Forelimb muscle (tissue), 1 donor: ENCODE data around the gene AKNAD1. TPM values are rescaled to one million over a fixed set of nuclear protein-coding genes. Genes with fewer than 3 reads are reported as not detected.
A peak's percentile ranks its signal among the peaks of the same experiment; 100 is the strongest.

Source experiments
- DNase-seq: peaks from one replicate; pipeline ENCODE4 v3.0.0-alpha.2; 2013; ENCODE audit warnings: low read depth
- polyA plus RNA-seq: library from polyadenylated mRNA; unstranded; fragments of 120-200 nt; gene quantifications from one replicate; pipeline ENCODE4 v1.2.1, GENCODE V29; 2013; ENCODE audit not compliant: insufficient read length

Gene AKNAD1
- polyA plus RNA-seq, 1 donor, result 2.2 TPM

DNA sequence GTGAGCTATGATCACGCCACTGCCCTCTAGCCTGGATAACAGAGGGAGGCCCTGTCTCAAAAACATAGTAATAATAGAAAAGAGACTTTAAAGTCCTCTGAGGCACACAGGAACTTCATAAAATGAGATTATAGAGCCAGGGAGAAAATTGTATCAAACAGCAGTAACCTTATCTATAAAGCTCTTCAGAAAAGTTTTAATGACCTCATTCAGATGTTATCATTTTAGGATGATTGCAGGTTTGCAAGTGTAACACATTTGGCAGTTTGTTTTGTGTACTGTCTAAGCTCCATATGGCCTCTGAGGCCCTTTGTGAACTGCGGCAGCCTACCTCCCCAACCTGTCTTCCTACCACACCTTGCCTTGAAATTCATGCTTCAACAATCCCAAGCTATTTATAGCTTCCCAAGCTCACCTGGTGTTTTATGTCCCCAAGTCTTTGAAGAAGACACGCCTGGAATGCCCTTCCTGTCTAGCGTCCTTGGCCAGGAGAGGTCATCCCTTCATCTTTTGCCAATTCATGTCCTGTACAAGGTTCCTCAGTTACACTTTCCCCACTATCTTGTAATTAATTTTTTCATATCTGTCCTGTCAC, 8.5 kb upstream of the AKNAD1 start:
- DNase-seq, result no peak

DNA sequence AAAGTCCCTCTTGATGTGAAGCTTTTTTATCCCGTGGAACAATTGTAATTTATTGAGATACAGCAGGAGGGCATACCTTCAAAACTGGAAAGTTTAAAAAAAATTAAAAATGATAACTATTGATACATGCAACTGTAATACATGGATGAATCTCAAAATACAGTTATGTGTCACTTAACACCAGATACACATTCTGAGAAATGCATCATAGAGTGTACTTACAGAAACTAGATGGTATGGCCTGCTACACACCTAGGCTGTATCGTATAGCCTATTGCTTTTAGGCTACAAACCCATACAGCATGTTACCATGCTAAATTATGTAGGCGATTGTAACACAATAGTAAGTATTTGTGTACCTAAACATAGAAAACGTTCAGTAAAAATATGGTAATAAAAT, 7.1 kb upstream of the AKNAD1 start:
- no peak for DNase-seq

DNA sequence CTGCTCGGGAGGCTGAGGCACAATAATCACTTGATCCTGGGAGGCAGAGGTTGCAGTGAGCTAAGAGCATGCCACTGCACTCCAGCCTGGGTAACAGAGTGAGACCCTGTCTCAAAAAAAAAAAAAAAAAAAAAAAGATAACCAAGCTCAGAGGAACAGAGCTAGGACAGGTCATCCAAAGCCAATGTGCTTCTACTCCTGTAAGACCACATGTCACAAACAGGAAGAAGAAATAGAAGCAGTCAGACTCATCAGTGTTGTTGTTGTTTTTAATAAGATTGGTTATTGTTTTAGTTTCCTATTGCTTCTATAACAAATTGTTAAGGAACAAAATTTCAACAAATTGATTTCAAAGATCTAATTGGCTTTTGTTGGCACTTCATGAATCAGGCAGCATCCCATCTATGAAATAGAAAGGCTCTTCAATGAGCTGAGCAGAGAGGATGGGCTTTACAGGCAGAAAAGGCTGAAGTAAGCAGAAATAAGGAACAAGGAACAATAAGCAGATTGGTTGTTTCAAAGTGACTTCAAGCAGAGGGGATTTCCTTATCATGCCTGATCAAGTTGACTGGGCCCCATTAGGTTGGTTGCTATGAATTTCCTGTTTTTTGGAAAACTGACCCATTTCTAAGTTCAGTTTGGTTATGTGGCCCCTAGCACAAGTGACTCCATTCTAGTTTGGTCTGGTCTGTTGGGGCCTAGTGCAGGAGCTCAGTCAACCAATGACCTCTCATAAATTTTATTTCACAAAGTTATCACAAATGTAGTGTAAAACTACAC, 6.0 kb upstream of the AKNAD1 start:
- no peak for DNase-seq

DNA sequence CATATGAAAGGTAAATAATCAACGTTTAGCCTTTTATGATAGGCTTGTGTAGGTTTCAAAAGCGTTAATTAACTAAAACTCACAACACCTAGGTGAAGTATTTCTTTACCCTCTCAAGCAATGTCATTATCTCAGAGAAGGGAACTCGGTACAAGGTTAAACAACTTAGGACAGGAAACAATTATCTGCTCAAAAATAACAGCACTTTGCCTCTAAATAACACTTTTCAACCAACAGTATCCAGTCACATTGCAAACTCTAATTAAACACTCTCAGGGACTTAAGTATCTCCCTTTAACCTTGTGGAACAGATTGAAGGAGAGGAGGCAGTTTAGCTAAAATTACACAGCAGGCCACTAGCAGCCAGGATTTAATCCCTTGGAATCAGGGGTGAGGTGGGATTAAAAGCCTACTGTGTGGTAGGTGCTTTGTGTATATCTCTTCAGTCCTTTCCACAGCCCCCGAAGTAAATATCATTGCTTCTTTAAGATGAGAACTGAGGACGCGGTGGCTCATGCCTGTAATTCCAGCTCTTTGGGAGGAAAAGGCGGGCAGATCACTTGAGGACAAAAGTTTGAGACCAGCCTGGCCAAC, 5.2 kb upstream of the AKNAD1 start:
- no peak for DNase-seq

DNA sequence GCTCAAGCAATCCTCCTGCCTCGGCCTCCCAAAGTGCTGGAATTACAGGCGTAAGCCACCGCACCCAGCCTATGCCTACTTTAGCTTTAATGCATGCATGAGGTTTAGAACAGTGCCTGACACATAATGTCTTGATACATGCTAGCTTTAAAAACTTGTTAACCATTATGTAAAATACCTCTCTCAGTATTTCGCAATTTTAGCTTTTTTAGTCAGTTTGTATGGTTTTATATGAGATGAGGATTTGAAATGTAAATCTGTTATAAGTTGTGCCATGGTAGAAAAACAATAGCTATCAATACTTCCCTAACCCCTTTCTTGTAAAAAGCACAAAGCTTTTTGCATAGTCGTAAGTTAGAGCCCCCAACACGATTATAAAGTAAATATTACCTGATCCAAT, 4.7 kb upstream of the AKNAD1 start:
- no peak for DNase-seq

DNA sequence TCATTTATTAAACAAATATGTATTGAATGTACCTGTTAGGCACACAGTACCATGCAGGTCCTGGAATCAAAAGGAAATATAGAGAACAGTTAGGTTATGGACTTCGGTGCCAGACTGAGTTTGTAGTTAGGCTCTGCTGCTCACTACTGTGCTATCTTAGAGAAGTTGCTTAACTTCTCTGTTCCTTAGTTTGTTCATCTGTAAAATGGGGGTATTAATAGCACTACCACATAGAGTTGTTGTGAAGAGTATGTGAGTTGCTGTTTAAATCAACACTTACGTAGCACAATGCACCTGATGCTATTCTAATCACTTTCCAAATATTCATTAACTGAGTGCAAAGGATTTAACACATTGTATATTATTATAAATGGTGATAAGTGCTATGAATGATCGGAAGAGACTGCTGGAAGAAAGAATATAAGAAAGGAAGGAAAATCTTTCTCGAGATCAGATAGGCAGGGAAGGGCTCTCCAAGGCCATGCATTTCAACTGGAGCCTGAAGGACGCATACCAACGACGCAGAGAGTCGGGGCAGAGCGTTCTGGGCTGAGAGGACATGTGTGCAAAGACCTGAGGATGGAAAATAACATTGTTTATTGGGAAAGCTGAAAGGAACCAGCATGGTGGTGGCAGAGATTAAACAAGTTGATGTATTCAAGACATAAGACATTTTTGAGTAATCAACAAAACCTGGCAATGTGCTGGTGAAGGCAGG, 3.5 kb upstream of the AKNAD1 start:
- DNase-seq, result no peak

DNA sequence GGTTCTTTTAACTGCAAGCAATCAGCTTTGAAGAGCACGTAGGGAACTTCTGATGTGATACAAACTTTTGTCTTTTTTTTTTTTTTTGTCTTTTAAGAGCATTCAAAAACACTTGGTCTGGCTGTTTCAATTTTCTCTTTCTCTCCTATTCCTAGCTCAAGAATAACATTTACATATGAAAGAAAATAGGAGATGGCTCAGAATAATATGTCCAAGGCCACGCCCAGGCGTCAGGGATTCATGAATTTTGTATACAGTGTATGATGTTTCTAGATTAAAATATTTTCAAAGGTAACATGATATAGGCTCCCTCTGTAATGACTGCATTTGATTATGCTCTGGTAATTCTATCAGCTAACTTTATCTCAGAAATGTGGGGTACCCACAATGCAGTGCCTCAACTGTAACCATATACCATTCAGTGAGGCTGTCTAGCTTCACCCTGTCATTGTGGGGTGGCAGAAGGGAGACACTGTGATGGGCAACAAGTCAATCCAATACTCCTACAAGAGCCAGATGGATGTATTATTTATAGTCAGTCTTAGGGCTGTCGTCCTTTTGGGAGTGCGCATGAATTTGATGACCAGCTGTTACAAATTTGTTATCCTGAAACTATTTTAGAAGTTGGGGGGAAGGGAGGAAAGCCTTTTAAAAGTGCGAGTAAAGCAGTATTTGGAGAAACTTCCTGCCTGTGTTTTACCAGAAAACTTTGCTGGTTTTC, 1.5 kb upstream of the AKNAD1 start:
- DNase-seq, result peak; percentile 46

DNA sequence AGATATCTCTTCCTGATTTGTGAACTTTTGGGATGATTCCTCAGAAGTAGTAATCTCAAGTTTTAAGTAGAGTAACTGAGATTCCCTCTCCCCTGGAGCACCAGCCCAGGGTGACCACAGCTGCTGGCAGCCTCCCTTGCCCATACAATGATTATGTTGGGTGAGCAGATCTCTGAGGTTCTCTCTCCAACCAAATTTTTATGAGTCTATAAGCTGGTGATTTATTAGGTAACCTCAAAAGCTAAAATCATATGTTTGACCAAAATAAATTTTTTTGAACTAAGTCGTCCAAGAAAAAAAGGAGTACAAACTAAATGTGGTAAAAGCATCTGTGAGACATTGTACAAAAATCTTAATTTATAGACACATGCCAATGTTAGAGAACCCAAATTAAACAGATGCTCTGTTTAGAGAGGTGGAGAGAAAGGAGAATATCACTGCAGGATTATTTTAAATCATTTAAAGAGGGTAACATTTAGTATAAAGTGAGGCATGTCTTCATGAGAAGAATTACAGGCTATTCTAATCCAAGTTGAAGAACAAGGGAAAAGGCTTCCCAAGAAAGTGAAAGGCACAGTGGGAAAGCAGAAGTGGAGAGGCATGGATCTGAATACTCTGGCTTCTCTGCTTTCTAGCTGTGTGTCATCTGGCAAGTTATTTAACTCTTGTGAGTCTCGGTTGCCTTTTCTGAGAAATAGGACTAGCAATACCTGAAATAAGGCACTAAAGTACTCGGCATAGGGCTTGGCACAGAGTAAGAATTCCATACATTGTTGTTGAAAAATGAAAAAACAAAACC, 2.5 kb downstream of the AKNAD1 start:
- no peak for DNase-seq

DNA sequence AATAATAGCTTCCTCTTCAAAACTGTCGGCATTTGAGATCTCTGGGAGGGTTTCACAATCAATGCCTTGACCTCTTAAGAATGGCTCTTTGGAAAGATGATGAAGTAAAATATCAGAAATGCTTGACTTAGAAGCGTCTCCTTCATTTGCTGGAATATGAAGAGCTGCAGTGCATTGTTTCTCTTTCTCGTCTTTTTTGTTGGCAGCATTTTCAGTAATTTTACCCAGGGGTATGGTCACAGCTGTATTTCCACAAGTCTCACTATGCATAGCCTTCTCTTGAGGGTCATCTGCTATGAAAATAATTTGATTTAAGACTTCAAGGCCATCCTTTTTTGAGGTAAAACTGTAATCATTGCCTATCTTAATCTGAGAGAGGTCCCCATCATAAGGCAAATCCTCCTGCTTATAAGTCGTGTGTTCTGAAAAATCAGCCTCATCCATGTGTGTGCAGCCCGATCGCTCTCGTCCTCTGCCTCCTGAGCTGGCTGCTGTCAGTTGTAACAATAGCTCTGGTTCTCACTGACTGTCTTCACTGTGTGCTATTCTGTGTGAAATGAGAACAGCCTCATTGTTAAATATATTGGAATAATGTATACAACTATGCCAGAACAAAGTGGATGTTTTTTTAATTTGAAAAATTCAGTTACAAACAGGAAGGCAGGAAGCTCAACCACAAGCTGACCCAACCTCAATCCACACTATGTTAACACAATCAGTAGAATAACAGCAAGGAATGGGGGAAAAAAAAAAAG, 4.5 kb downstream of the AKNAD1 start:
- DNase-seq, result no peak

DNA sequence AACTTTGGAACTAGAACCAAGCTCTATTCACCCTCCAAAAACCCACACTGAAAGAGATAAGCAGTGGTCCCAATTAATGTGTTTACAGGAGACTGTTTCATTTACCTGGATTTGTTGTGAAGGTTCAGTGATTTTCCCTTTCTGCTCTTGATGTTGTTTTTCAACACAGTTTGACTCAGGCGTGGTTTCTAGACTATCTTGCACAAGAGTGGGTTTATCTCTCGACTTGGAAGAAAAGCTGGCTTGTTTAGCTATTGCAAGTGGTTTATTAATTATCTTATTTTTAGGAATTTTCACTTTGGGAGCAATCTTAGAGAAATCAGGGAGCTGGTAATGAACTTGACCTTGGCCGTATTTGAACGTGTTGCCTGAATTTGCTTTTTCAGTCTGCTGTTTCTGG, 5.3 kb downstream of the AKNAD1 start:
- no peak for DNase-seq

DNA sequence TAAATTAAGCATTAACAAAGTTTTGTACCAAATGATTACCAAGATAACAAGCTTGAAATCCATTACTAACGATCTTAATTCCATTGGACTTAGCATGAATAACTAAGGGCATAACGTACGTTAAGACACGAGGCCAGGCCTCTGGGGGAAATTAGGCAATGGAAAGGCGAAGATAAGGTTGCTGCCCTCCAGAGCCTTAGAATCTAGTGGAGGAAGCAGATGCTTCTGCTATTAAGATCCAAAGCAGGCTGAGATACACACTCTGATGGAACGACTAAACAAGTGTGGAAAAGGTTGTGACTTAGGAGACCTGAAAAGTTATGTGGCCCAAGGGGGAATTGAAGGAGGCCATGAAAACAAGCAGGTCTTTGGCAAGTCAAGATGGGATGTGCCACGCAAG, 6.0 kb downstream of the AKNAD1 start:
- DNase-seq, result no peak

DNA sequence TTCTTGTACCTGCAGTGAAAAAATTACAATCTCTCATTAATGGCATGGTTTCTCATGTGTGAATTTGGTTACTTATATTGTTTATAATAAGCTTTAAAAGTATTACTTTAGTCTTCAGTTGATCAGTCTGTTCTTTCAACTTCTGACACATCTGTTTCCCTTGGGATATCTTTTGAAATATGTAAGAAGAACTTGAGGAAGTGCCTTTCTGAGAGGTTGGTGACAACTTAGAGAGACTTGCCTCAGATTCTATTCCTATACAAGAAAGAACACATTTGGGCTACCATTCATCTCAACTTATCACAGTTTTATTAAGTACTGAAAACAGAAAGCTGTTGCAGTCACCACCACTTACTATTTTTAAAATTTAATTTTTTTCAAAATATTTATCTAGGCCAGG, 8.1 kb downstream of the AKNAD1 start:
- no peak for DNase-seq

DNA sequence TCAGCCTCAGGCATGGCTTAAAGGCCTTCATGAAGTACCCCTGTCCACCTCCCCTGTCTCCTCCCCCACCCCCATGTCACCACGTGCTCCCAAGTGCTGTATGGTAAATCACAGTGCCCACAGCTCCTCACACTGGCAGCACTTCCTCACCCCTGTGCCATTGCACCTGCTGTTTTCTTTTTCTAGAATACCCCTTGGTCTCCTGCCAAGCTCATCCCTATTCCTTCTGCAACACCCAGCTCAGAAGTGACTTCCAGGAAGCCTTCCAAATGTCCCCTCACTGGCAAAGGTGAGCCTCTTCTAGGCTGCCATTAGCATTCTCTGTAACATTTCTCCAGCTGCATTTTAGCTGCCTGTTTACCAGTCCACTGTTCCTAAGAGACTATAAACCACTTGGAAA, 9.4 kb downstream of the AKNAD1 start:
- no peak for DNase-seq

DNA sequence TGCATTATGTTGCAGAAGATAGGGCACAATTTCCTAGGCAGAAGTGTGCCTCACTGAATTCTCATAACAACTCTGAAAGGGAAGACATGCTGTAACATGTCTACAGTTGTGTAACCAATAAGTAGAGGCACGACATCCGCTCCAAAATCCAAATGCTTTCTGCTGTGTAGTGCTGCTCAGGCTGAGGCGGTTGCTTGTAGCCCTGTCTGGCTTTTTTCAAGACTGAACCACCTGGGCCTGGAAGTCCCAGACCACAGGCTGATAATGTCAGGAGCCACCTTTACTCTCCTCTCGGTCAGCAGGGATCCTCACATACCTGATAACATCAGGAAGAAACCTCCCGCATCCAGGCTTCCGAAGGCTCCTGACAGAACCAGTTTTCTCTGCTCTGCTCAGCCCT, 10.9 kb downstream of the AKNAD1 start:
- no peak for DNase-seq

DNA sequence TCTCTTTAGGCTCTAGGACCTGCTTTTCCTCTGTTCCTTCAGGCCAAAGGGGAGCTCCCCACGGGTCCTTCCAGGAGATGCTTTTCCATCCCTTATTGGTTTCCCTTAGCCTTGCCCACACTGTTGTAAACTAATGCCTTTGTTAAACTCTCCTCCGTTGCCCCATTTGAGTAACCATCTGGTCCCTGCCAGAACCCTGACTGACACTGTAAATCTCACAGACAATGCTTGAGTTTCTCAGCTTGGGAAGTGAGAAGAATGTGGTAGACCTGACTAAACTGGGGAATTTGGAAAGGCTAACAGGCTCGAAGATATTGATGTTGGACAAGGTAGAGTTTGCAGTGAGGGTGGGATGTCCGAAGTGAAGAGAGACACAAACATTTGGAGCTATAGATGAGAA, 11.4 kb downstream of the AKNAD1 start:
- no peak for DNase-seq

DNA sequence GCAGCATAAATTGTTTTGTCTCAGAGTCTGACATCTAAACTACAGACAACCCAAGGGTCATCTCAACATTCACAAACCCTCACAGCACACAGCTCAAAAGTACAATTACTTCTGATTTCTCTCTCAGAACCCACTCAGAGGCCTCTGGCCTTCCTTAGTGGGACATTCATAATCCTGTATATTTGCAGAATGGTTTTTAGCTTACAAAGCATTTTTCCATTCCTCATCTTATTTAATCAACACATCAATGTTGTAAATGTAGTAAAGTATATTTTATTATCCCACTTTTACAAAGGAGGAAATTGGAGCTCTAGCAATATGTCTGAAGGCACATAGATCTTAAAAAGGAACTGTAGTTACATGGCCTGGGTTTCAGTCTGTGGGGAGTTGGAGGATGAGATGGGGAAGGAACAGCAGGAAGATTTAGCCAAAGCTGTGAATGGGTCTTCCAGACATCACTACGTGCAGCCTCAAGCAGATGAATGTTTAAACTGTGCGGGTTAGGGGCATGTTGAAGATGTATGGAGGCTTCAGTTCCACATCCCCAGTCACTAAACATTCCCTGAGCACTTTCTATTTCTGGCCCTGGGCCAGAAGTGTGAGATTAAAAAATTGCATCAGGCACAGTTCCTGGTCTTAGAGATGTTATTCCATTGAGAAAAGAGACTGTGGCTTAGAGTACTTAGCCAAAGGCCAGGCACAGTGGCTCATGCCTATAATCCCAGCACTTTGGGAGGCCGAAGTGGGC, 13.3 kb downstream of the AKNAD1 start:
- no peak for DNase-seq

DNA sequence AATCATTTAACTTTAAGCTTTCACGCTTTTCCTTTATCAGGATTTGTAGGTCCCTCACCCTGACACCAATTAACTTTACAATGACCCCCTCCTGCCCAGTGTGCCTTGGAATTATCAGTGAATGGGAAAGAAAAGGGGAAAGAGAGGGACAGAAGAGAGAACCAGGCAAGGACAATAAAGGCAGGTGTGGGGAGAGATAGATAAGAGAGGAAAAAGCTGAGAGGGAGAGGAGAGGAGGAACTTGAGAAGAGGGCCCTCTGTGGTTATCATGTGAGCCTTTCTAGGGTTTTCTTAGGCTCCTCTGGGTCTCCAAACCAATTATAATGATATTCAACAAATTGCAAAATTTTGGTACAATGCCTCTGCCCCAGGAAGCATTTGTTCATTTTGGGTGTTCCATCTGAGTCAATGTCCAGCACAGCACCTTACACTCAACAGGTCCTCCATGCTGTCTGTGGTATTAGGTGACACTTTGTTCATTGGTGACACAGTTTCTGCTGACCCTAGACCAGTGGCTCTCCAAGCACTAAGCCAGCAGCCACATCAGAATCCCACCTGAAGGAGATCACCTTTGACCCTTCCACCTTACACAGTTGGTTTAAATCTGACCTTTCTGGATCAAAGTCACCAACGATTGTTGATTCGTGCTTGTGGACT, 14.2 kb downstream of the AKNAD1 start:
- no peak for DNase-seq

DNA sequence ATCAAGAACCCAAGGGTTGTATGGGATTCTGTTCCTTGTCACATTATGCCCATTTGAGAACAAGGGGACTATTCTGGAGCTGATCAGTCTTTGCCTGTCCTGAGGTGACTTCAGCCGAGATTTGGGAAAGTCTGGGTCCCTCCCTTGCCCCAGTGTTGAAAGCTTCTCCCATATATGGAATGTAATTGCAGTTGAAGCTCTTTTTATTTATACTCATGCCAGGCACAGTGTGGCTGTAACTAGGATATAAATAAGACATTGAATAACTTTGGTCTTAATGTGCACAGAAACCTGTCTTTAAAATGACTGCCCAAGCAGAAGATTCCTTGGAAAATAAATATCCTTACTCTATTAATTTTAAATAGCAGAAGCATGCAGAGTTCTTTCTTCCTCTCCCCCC, 15.2 kb downstream of the AKNAD1 start:
- DNase-seq, result no peak

DNA sequence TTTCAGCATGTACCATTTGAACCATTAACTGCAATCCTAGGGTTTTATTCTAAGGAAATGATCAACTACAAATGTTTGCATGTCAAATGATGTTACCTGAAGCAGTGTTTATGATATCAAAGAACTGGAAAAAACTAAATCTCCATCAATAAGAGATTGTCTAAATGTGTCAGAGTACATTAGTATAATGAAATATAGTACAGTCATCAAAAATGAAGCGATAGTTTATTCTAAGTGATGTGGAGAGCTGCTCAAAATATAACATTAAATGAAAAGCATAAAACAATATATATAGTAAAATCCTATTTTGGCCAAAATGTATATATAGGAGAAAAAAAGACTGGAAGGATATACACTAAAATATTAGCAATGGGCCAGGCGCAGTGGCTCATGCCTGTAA, 24.0 kb downstream of the AKNAD1 start:
- no peak for DNase-seq
